Aorta (tissue), 5 donors: ENCODE measurements around the gene ARSB. TPM values are rescaled to one million over a fixed set of nuclear protein-coding genes. Genes with fewer than 3 reads are reported as not detected.

Experiments
- ATAC-seq: fragments of 200-7000 bp; cut with Tn5 transposase; one replicate; pipeline ENCODE4 v1.9.1; 2022; ENCODE audit warnings: moderate library complexity; ENCODE audit not compliant: low FRiP score
- DNase-seq, 2 donors: peaks; one replicate each; pipeline ENCODE4 v3.0.0-alpha.2; 2020
- H3K27ac ChIP-seq, 2 donors: one replicate each; pipeline ENCODE4 v1.5.1; 2013; ENCODE audit warnings: low read length in 2 of 2, mild to moderate bottlenecking in 2 of 2, moderate library complexity in 2 of 2, control low read depth in 1 of 2, inconsistent platforms in 1 of 2, low read depth in 1 of 2
- H3K27me3 ChIP-seq, 2 donors: one replicate each; pipeline ENCODE4 v1.6.1; 2013; ENCODE audit warnings: control low read depth in 1 of 2, low read length in 1 of 2, mild to moderate bottlenecking in 1 of 2, moderate library complexity in 1 of 2; ENCODE audit not compliant: insufficient read depth in 2 of 2, control insufficient read depth in 1 of 2
- H3K36me3 ChIP-seq, 2 donors: one replicate each; pipeline ENCODE4 v1.6.1; 2013; ENCODE audit warnings: control low read depth in 1 of 2, low read length in 1 of 2, mild to moderate bottlenecking in 1 of 2; ENCODE audit not compliant: insufficient read depth in 2 of 2, control insufficient read depth in 1 of 2
- H3K4me1 ChIP-seq, 2 donors: one replicate each; pipeline ENCODE4 v1.6.1; 2013; ENCODE audit warnings: low read length in 2 of 2, control low read depth in 1 of 2, mild to moderate bottlenecking in 1 of 2, moderate library complexity in 1 of 2; ENCODE audit not compliant: insufficient read depth in 2 of 2, control insufficient read depth in 1 of 2
- H3K4me3 ChIP-seq, 2 donors: one replicate each; pipeline ENCODE4 v1.5.1; 2013; ENCODE audit warnings: low read length in 2 of 2, control low read depth in 1 of 2, mild to moderate bottlenecking in 1 of 2
- H3K9me3 ChIP-seq: one replicate; pipeline ENCODE4 v1.6.1; 2013; ENCODE audit warnings: mild to moderate bottlenecking, low read length; ENCODE audit not compliant: control insufficient read depth
- WGBS, 2 donors: extraction: QIAGEN DNeasy Blood & Tissue Kit; methylation state at CpG; one replicate each; pipeline ENCODE4 v1.1.7; 2013; 5-methylcytosine and 5-hydroxymethylcytosine counted together
- intact Hi-C, 2 donors: fragments of 100-400 bp; cut with DNase I; formaldehyde crosslinking; loops; one replicate each; pipeline versions ENCODE4 v1.14.2 to v1.15.0; 2022
- polyA plus RNA-seq, 2 donors: library from polyadenylated mRNA; stranded (reverse); fragments of 200-250 nt; gene quantifications; one replicate each; pipeline ENCODE4 v1.2.3, GENCODE V29; 2013
- total RNA-seq, 2 donors: library from RNA; stranded (reverse); fragmentation: NEBNext Ultra II Directional; extraction: Animal tissue kit (Norgen Biotek cat#: 25700); gene quantifications; one replicate each; pipeline ENCODE4 v1.2.1, GENCODE V29; 2021
- donor health status: healthy with polysubstance abuse.
- donor health status: Bipolar disorder and iron deficiency.
- donor health status: DM: no; HTN: no; CAD: no.
- donor health status: DM: no; HTN: no; CAD: no.
- donor health status: DM: yes; HTN: yes; CAD: no.

The ARSB gene
- total and polyA plus RNA-seq, 4 donors = 3.5 to 17.2 (median 12.0) TPM

GRCh38 chr5:78956901-78957300, 28.2 kb downstream of the ARSB start:
- DNase-seq = no peak
- Histone ChIP-seq H3K9me3 (no peaks in the 10 kb centered on the region), H3K27me3 (no peaks in the 10 kb centered on the region), H3K4me3 (no peak overlapping the region), H3K27ac (no peak overlapping the region), H3K4me1 (no peaks in the 10 kb centered on the region), H3K36me3 (peaks cover 0 to 2% of the 10 kb centered on the region in 2 donors)
- 68 to 80% methylated on average over 1 of the region's 1 CpG for WGBS, 2 donors
- intact Hi-C loops = no loop called here
- no peak for ATAC-seq

DNA sequence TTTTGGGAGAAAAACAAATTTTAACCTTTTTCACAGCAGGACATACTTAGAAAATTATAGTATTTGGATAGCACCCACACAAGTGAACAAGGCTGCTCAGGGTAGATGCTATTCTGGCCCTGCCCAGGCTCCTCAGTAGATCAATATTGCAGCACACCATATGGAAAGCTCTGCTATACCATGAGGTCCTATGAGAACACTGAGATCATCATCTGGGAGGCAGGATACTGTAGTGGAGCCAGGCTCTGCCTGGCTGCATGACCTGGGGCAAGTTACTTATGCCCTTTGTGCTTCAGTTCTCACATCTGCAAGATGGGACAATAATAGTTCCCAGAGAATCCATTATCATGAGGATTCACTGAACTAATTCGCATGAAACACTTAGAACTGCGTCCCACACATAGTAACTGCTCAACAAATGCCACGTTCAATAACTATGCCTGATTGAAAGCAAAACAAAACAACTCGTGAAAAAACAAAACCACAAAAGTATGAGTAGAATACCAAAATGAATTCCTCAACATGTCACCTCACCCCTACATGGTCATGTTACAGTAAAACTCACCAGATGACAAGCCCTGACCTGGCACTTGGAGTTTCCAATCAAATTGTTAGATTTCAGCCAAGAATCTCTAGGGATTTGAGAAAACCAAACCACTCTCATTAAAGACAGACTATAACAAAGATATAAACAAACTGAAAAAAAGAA, 31.9 kb downstream of the ARSB start:
- DNase-seq (no peak), ATAC-seq (no peak)
- intact Hi-C loops = no loop called here
- Histone ChIP-seq H3K27ac (no peak overlapping the region), H3K4me1 (no peaks in the 10 kb centered on the region), H3K27me3 (no peaks in the 10 kb centered on the region), H3K9me3 (no peaks in the 10 kb centered on the region), H3K36me3 (peaks cover 0 to 2% of the 10 kb centered on the region in 2 donors), H3K4me3 (no peak overlapping the region)
- WGBS, 2 donors = 91 to 94% methylated on average over 4 of the region's 4 CpGs

- Histone ChIP-seq H3K9me3 (no peaks in the 10 kb centered on the region), H3K36me3 (no peaks in the 10 kb centered on the region), H3K4me3 (no peak overlapping the region), H3K27me3 (no peaks in the 10 kb centered on the region), H3K27ac (no peak overlapping the region), H3K4me1 (no peaks in the 10 kb centered on the region)
- intact Hi-C loops = no loop called here
- no peak for ATAC-seq
- DNase-seq = no peak
- WGBS, 2 donors = 24 to 35% methylated on average over 9 of the region's 9 CpGs
These were observed 54.4 kb downstream of the ARSB start for GRCh38 chr5:78930721-78931120.

- no peaks in the 10 kb centered on the region for H3K36me3 ChIP-seq
- DNase-seq (no peak), ATAC-seq (no peak)
- WGBS, 2 donors = 87 to 96% methylated on average over 4 of the region's 4 CpGs
- H3K9me3 ChIP-seq = no peaks in the 10 kb centered on the region
- H3K27me3 ChIP-seq = no peaks in the 10 kb centered on the region
- no peak overlapping the region for H3K27ac ChIP-seq
- H3K4me3 ChIP-seq = no peak overlapping the region
- intact Hi-C loops = no loop called here
- no peaks in the 10 kb centered on the region for H3K4me1 ChIP-seq
These were observed 55.3 kb downstream of the ARSB start for GRCh38 chr5:78929833-78930232.

DNA sequence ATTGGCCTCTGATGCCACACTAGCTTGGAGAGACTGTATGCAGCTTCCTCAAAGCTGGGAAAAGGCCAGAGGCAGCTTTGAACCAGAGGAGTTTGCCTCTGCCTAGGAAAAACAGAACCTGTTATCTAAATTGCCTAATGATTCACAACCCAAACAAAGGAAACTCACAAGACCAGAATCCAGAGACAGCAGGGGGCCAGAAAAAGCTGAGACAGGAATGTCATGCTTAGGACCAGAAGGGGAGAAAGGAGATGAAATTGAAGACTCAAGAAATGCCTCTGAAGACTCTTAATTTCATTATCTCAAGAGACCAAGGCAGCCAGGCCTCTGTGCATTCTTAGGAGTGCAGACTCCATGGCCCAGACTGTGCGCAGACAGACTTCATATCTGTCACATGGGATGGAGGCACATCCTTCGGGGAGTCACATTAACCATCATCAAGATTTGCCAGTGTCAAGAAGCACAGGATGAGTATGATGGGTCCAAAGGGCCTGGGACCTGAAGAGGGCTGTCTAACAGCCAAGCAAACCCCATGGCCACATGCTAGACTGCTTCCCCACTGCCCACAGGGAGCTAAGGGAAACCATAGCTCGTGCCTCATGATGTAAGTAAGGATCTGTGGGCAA, 57.3 kb downstream of the ARSB start:
- Histone ChIP-seq H3K4me1 (no peaks in the 10 kb centered on the region), H3K4me3 (no peak overlapping the region), H3K9me3 (no peaks in the 10 kb centered on the region), H3K27ac (no peak overlapping the region), H3K36me3 (peaks cover 0 to 2% of the 10 kb centered on the region in 2 donors), H3K27me3 (no peaks in the 10 kb centered on the region)
- 95 to 97% methylated on average over 3 of the region's 3 CpGs for WGBS, 2 donors
- DNase-seq (no peak), ATAC-seq (no peak)
- intact Hi-C loops = no loop called here

DNA sequence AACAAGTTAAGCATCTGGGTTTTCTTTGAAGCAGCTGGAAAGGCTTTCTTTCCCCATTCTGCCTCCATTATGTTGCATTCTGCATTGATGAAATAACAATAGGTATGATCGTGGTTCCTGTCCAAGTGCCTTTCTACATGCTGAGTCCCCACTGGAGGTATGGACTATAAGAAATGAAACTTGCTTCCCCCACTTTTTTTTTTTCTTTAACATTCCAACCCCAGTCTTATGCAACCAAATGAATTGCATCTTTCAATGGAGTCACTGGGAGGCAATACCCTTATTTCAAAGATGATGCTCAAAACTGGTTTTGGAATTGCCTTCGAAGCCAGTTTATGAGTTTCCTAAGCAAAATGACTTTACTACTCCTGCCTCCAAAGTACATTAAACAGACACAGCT, 58.9 kb downstream of the ARSB start:
- intact Hi-C loops = no loop called here
- 95 to 96% methylated on average over 2 of the region's 2 CpGs for WGBS, 2 donors
- H3K4me3 ChIP-seq = no peak overlapping the region
- H3K27me3 ChIP-seq = no peaks in the 10 kb centered on the region
- H3K27ac ChIP-seq = no peak overlapping the region
- ATAC-seq = no peak
- H3K36me3 ChIP-seq = peaks cover 0 to 2% of the 10 kb centered on the region in 2 donors
- no peaks in the 10 kb centered on the region for H3K4me1 ChIP-seq
- no peak for DNase-seq
- H3K9me3 ChIP-seq = no peaks in the 10 kb centered on the region

GRCh38 chr5:78925129-78925876, 59.8 kb downstream of the ARSB start:
- intact Hi-C loops = no loop called here
- Histone ChIP-seq H3K27ac (no peak overlapping the region), H3K36me3 (peaks cover 0 to 2% of the 10 kb centered on the region in 2 donors), H3K27me3 (no peaks in the 10 kb centered on the region), H3K9me3 (no peaks in the 10 kb centered on the region), H3K4me3 (no peak overlapping the region), H3K4me1 (no peaks in the 10 kb centered on the region)
- no peak for ATAC-seq
- 83 to 95% methylated on average over 6 of the region's 6 CpGs for WGBS, 2 donors
- DNase-seq = no peak

- 95 to 100% methylated on average over 1 of the region's 1 CpG for WGBS, 2 donors
- H3K27ac ChIP-seq = no peak overlapping the region
- H3K4me1 ChIP-seq = no peaks in the 10 kb centered on the region
- no peak overlapping the region for H3K4me3 ChIP-seq
- ATAC-seq (no peak), DNase-seq (no peak)
- intact Hi-C loops = no loop called here
- peaks cover 0 to 2% of the 10 kb centered on the region in 2 donors for H3K36me3 ChIP-seq
- H3K9me3 ChIP-seq = no peaks in the 10 kb centered on the region
- H3K27me3 ChIP-seq = no peaks in the 10 kb centered on the region
These were observed 61.5 kb downstream of the ARSB start for GRCh38 chr5:78923622-78923970.
